HEK293 (cell line): ENCODE results near the gene PALD1.

Experiments used
- CTCF ChIA-PET: fragments of 350-600 bp; formaldehyde crosslinking; extraction: SDS; loops from one replicate; lab custom pipeline; 2021; ENCODE audit warnings: antibody characterized with exemption; lab: Yijun Ruan, JAX
- POLR2A ChIA-PET: fragments of 300-600 bp; formaldehyde crosslinking; extraction: SDS; loops from one replicate; lab custom pipeline; 2020; ENCODE audit warnings: antibody characterized with exemption, inconsistent platforms; lab: Yijun Ruan, JAX
- H3K27ac ChIP-seq: fragments of 200-500 bp; sonication (Bioruptor generic); 2 replicates; pipeline ENCODE4 v1.5.1; 2014; ENCODE audit warnings: low read depth, low read length, control low read depth, inconsistent platforms; ENCODE audit errors: extremely low read depth
- H3K36me3 ChIP-seq, 2 experiments: fragments of 200-500 bp in 1 of 2; sonication (Bioruptor generic) in 1 of 2; 1 replicate in 1 of 2; 2 replicates in 1 of 2; pipeline ENCODE4 v1.5.1; 2014 to 2017; ENCODE audit warnings: inconsistent platforms in 2 of 2, low read length in 2 of 2; ENCODE audit not compliant: control insufficient read depth in 2 of 2, insufficient read depth in 1 of 2
- H3K4me1 ChIP-seq: fragments of 200-500 bp; sonication (Bioruptor generic); 2 replicates; pipeline ENCODE4 v1.5.1; 2014; ENCODE audit warnings: mild to moderate bottlenecking, low read length, inconsistent platforms; ENCODE audit not compliant: control insufficient read depth, insufficient read depth
- H3K4me3 ChIP-seq: 2 replicates; pipeline ENCODE4 v1.5.1; 2011; ENCODE audit warnings: low read depth, mild to moderate bottlenecking, control low read depth, low read length, moderate library complexity
- H3K9me3 ChIP-seq: fragments of 200-500 bp; sonication (Bioruptor generic); 2 replicates; pipeline ENCODE4 v1.5.1; 2014; ENCODE audit warnings: low read depth, low read length, inconsistent platforms; ENCODE audit not compliant: control insufficient read depth, insufficient read depth
- KLF10 ChIP-seq: fragments of 450-650 bp; IDR thresholded peaks from 2 replicates; pipeline ENCODE4 v1.5.1; 2018; ENCODE audit warnings: missing biosample characterization, mild to moderate bottlenecking, missing genetic modification characterization
- SCRT2 ChIP-seq: fragments of 450-650 bp; formaldehyde crosslinking; IDR thresholded peaks from 2 replicates; pipeline ENCODE4 v1.5.1; 2016; ENCODE audit warnings: missing biosample characterization, missing genetic modification characterization
- ZBTB1 ChIP-seq: fragments of 450-650 bp; formaldehyde crosslinking; IDR thresholded peaks from 2 replicates; pipeline ENCODE4 v1.5.1; 2016; ENCODE audit warnings: missing biosample characterization, missing genetic modification characterization
- ZBTB49 ChIP-seq: fragments of 450-650 bp; formaldehyde crosslinking; IDR thresholded peaks from 2 replicates; pipeline ENCODE4 v1.5.1; 2016; ENCODE audit warnings: missing biosample characterization, missing genetic modification characterization, low read depth
- ZNF138 ChIP-seq: fragments of 450-650 bp; formaldehyde crosslinking; IDR thresholded peaks from 2 replicates; pipeline ENCODE4 v1.5.1; 2016; ENCODE audit warnings: missing biosample characterization, missing genetic modification characterization, borderline replicate concordance
- ZNF311 ChIP-seq: fragments of 450-650 bp; formaldehyde crosslinking; IDR thresholded peaks from 2 replicates; pipeline ENCODE4 v1.5.1; 2017; ENCODE audit warnings: missing biosample characterization, missing genetic modification characterization, borderline replicate concordance
- ZNF341 ChIP-seq: fragments of 450-650 bp; formaldehyde crosslinking; IDR thresholded peaks from 2 replicates; pipeline ENCODE4; 2016; ENCODE audit warnings: low read depth, missing biosample characterization, missing genetic modification characterization
- ZNF423 ChIP-seq: fragments of 450-650 bp; formaldehyde crosslinking; IDR thresholded peaks from 2 replicates; pipeline ENCODE4 v1.5.1; 2016; ENCODE audit warnings: missing biosample characterization, missing genetic modification characterization
- ZNF426 ChIP-seq: fragments of 450-650 bp; formaldehyde crosslinking; IDR thresholded peaks from 2 replicates; pipeline ENCODE4 v1.5.1; 2017; ENCODE audit warnings: missing biosample characterization, missing genetic modification characterization, mild to moderate bottlenecking, inconsistent platforms, moderate library complexity
- ZNF48 ChIP-seq: fragments of 450-650 bp; formaldehyde crosslinking; IDR thresholded peaks from 2 replicates; pipeline ENCODE4 v1.5.1; 2016; ENCODE audit warnings: missing biosample characterization, missing genetic modification characterization
- ZNF510 ChIP-seq: fragments of 450-650 bp; formaldehyde crosslinking; IDR thresholded peaks from 2 replicates; pipeline ENCODE4 v1.5.1; 2018; ENCODE audit warnings: mild to moderate bottlenecking, missing genetic modification characterization, missing biosample characterization; ENCODE audit not compliant: insufficient replicate concordance
- ZNF518A ChIP-seq: fragments of 450-650 bp; formaldehyde crosslinking; conservative IDR thresholded peaks from 2 replicates; pipeline ENCODE4 v1.5.1; 2016; ENCODE audit warnings: low read depth, missing biosample characterization, missing genetic modification characterization
- ZNF555 ChIP-seq: fragments of 450-650 bp; formaldehyde crosslinking; conservative IDR thresholded peaks from 2 replicates; pipeline ENCODE4 v1.5.1; 2017; ENCODE audit warnings: missing biosample characterization, mild to moderate bottlenecking, missing genetic modification characterization, inconsistent platforms
- ZNF626 ChIP-seq: fragments of 450-650 bp; sonication (Bioruptor Pico); formaldehyde crosslinking; IDR thresholded peaks from 2 replicates; pipeline ENCODE4 v1.5.1; 2018; ENCODE audit warnings: missing biosample characterization, missing genetic modification characterization, inconsistent platforms
- ZNF629 ChIP-seq: fragments of 450-650 bp; formaldehyde crosslinking; IDR thresholded peaks from 2 replicates; pipeline ENCODE4 v1.5.1; 2017; ENCODE audit warnings: missing biosample characterization, missing genetic modification characterization
- ZNF654 ChIP-seq: fragments of 450-650 bp; formaldehyde crosslinking; IDR thresholded peaks from 2 replicates; pipeline ENCODE4 v1.5.1; 2016; ENCODE audit warnings: low read depth, missing biosample characterization, missing genetic modification characterization
- ZNF701 ChIP-seq: fragments of 450-650 bp; formaldehyde crosslinking; IDR thresholded peaks from 2 replicates; pipeline ENCODE4 v1.5.1; 2016; ENCODE audit warnings: missing biosample characterization, missing genetic modification characterization
- ZNF777 ChIP-seq: fragments of 450-650 bp; formaldehyde crosslinking; IDR thresholded peaks from 2 replicates; pipeline ENCODE4 v1.5.1; 2017; ENCODE audit warnings: missing biosample characterization, missing genetic modification characterization, borderline replicate concordance
- ZNF830 ChIP-seq: fragments of 450-650 bp; IDR thresholded peaks from 2 replicates; pipeline ENCODE4 v1.5.0; 2018; ENCODE audit warnings: missing biosample characterization, missing genetic modification characterization, low read depth, mild to moderate bottlenecking, moderate library complexity
- TF ChIP-seq, protein P1 (sequence below): fragments of 450-650 bp; IDR thresholded peaks from 2 replicates; pipeline ENCODE4 v1.5.1; 2018; ENCODE audit warnings: missing biosample characterization, mild to moderate bottlenecking, missing genetic modification characterization
- TF ChIP-seq, protein P2 (sequence below): fragments of 450-650 bp; formaldehyde crosslinking; IDR thresholded peaks from 2 replicates; pipeline ENCODE4 v1.5.1; 2017; ENCODE audit warnings: missing biosample characterization, missing genetic modification characterization
- TF ChIP-seq, protein P3 (sequence below): fragments of 450-650 bp; formaldehyde crosslinking; IDR thresholded peaks from 2 replicates; pipeline ENCODE4 v1.5.1; 2016; ENCODE audit warnings: missing biosample characterization, missing genetic modification characterization

PALD1 gene

DNA sequence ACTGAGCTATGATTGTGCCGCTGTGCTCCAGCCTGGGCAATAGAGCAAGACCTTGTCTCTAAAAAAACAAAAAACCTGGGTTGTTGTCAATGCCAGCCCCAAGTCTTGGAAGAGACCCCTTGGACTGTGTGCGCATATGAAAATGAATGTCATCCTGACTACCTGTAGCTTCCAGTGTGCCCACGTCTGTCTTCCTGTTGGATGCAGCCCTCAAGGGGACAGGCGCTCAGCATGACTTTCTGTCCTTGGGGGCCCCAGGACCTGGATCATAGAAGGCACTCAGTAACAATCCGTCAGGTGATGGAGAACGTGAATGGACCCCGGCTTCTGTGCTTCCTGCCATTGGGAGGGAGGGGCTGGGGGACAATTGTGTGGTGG is 114.9 kb downstream of the PALD1 start (continued):
- TF ChIP-seq ZBTB49 (tag by site-specific recombination), result no peak
- TF ChIP-seq, protein P1, sequence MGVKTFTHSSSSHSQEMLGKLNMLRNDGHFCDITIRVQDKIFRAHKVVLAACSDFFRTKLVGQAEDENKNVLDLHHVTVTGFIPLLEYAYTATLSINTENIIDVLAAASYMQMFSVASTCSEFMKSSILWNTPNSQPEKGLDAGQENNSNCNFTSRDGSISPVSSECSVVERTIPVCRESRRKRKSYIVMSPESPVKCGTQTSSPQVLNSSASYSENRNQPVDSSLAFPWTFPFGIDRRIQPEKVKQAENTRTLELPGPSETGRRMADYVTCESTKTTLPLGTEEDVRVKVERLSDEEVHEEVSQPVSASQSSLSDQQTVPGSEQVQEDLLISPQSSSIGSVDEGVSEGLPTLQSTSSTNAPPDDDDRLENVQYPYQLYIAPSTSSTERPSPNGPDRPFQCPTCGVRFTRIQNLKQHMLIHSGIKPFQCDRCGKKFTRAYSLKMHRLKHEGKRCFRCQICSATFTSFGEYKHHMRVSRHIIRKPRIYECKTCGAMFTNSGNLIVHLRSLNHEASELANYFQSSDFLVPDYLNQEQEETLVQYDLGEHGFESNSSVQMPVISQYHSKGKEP (tag by site-specific recombination), result no peak

- TF ChIP-seq ZNF48 (tag by site-specific recombination) (no peak), ZNF654 (tag by site-specific recombination) (no peak), ZNF138 (no peak)
- TF ChIP-seq, all 188 proteins: peak for 0
- CTCF ChIA-PET, result interaction anchor here (0.7 to 2.1 kb wide), 2 partner anchors 8 to 43 kb away, joined by 3 to 8 read pairs; no protein-coding TSS in a partner anchor
- Histone ChIP-seq H3K4me3 (no peak overlapping the region), H3K27ac (no peak overlapping the region), H3K9me3 (no peaks in the 10 kb centered on the region), H3K4me1 (no peaks in the 10 kb centered on the region), H3K36me3 (no peaks in the 10 kb centered on the region)
- POLR2A ChIA-PET, result no interaction called here
These were observed 115.6 kb downstream of the PALD1 start for GRCh38 chr10:70594161-70594560.

GRCh38 chr10:70595566-70596016 is 117.0 kb downstream of the PALD1 start:
- CTCF ChIA-PET, result interaction anchor here (1.2 to 2.1 kb wide), 2 partner anchors 10 to 47 kb away, joined by 3 to 8 read pairs; no protein-coding TSS in a partner anchor
- H3K4me1 ChIP-seq, result no peaks in the 10 kb centered on the region
- TF ChIP-seq SCRT2 (tag by site-specific recombination), result no peak
- no peak for TF ChIP-seq ZNF830 (tag by site-specific recombination)
- no peak for TF ChIP-seq ZNF518A
- no peak for TF ChIP-seq ZNF555 (tag by site-specific recombination)
- no peak for TF ChIP-seq ZNF777 (tag by site-specific recombination)
- TF ChIP-seq KLF10 (tag by site-specific recombination), result no peak
- no peak for TF ChIP-seq ZNF629 (tag by site-specific recombination)
- TF ChIP-seq ZNF311 (tag by site-specific recombination), result no peak
- TF ChIP-seq ZNF423 (tag by site-specific recombination), result no peak
- no peak for TF ChIP-seq ZNF510 (tag by site-specific recombination)
- TF ChIP-seq, protein P2, sequence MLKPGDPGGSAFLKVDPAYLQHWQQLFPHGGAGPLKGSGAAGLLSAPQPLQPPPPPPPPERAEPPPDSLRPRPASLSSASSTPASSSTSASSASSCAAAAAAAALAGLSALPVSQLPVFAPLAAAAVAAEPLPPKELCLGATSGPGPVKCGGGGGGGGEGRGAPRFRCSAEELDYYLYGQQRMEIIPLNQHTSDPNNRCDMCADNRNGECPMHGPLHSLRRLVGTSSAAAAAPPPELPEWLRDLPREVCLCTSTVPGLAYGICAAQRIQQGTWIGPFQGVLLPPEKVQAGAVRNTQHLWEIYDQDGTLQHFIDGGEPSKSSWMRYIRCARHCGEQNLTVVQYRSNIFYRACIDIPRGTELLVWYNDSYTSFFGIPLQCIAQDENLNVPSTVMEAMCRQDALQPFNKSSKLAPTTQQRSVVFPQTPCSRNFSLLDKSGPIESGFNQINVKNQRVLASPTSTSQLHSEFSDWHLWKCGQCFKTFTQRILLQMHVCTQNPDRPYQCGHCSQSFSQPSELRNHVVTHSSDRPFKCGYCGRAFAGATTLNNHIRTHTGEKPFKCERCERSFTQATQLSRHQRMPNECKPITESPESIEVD (tag by site-specific recombination), result no peak
- no peak for TF ChIP-seq ZBTB1
- no peak for TF ChIP-seq ZNF426 (tag by site-specific recombination)
- TF ChIP-seq ZNF341 (tag by site-specific recombination), result no peak
- TF ChIP-seq, protein P3, sequence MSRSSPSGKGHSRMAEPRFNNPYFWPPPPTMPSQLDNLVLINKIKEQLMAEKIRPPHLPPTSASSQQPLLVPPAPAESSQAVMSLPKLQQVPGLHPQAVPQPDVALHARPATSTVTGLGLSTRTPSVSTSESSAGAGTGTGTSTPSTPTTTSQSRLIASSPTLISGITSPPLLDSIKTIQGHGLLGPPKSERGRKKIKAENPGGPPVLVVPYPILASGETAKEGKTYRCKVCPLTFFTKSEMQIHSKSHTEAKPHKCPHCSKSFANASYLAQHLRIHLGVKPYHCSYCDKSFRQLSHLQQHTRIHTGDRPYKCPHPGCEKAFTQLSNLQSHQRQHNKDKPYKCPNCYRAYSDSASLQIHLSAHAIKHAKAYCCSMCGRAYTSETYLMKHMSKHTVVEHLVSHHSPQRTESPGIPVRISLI (tag by site-specific recombination), result no peak
- no peak for TF ChIP-seq ZNF701 (tag by site-specific recombination)
- TF ChIP-seq ZNF626 (tag by site-specific recombination), result no peak

More at GRCh38 chr10:70595566-70596016, 117.0 kb downstream of the PALD1 start:
- Histone ChIP-seq H3K36me3 (no peaks in the 10 kb centered on the region), H3K9me3 (no peaks in the 10 kb centered on the region), H3K27ac (no peak overlapping the region), H3K4me3 (no peak overlapping the region)
- POLR2A ChIA-PET, result no interaction called here
